Osteoblast (primary cell): ENCODE measurements around the gene PPP2R5E. TPM values are rescaled to one million over a fixed set of nuclear protein-coding genes. Genes with fewer than 3 reads are reported as not detected.
A peak's percentile ranks its signal among the peaks of the same experiment; 100 is the strongest.

Experiments used
- DNase-seq: peaks from one replicate; pipeline ENCODE4 v3.0.0; 2011; ENCODE audit warnings: low spot score, mixed read lengths; ENCODE audit not compliant: insufficient read length; ENCODE audit errors: missing footprints
- H2AFZ ChIP-seq: 2 replicates; pipeline ENCODE4 v1.6.0; 2011; ENCODE audit warnings: mild to moderate bottlenecking, low read length
- H3K27ac ChIP-seq: 2 replicates; pipeline ENCODE4 v1.5.1; 2011; ENCODE audit warnings: mild to moderate bottlenecking, low read depth, low read length, moderate library complexity
- H3K27me3 ChIP-seq: 2 replicates; pipeline ENCODE4 v1.6.0; 2012; ENCODE audit warnings: mild to moderate bottlenecking, control low read depth, inconsistent platforms, low read length, moderate library complexity; ENCODE audit not compliant: insufficient read depth
- H3K36me3 ChIP-seq: 2 replicates; pipeline ENCODE4 v1.5.1; 2011; ENCODE audit warnings: mild to moderate bottlenecking, low read length, control low read depth, moderate library complexity; ENCODE audit not compliant: insufficient read depth
- H3K4me1 ChIP-seq: 2 replicates; pipeline ENCODE4 v1.5.1; 2011; ENCODE audit warnings: mild to moderate bottlenecking, low read length, control low read depth, moderate library complexity; ENCODE audit not compliant: insufficient read depth
- H3K4me2 ChIP-seq: 2 replicates; pipeline ENCODE4 v1.6.0; 2011; ENCODE audit warnings: mild to moderate bottlenecking, low read length; ENCODE audit not compliant: insufficient read depth
- H3K4me3 ChIP-seq: fragments of 200-600 bp; sonication (generic); 3 replicates; pipeline ENCODE4 v1.5.1; 2012; ENCODE audit warnings: mild to moderate bottlenecking, low read length, inconsistent platforms; ENCODE audit not compliant: insufficient read depth
- H3K79me2 ChIP-seq: 2 replicates; pipeline ENCODE4 v1.6.0; 2012; ENCODE audit warnings: mild to moderate bottlenecking, low read length, control low read depth, inconsistent platforms; ENCODE audit not compliant: insufficient read depth
- H3K9me3 ChIP-seq: 2 replicates; pipeline ENCODE4 v1.5.1; 2011; ENCODE audit warnings: low read depth, low read length, control low read depth
- H4K20me1 ChIP-seq: 2 replicates; pipeline ENCODE4 v1.6.0; 2012; ENCODE audit warnings: mild to moderate bottlenecking, low read length, control low read depth; ENCODE audit not compliant: insufficient read depth
- total RNA-seq: library from RNA; depleted of rRNA; stranded (reverse); fragments of >200 nt; gene quantifications from 2 replicates; pipeline ENCODE4 v1.2.3, GENCODE V29; 2012
- TF ChIP-seq, protein P1 (sequence below): IDR thresholded peaks from 2 replicates; pipeline ENCODE4 v1.5.1; 2011; ENCODE audit warnings: mild to moderate bottlenecking, low read depth, low read length, moderate library complexity; ENCODE audit errors: extremely low read depth

PPP2R5E gene
- total RNA-seq, 1 donor, result 29.3 TPM

- Histone ChIP-seq H3K4me3 (no peak overlapping the region), H3K9me3 (no peaks in the 10 kb centered on the region), H2AFZ (no peak overlapping the region), H3K36me3 (no peaks in the 10 kb centered on the region), H3K4me2 (no peak overlapping the region), H3K27me3 (no peaks in the 10 kb centered on the region), H4K20me1 (peaks cover 10% of the 10 kb centered on the region), H3K27ac (no peak overlapping the region), H3K79me2 (peaks cover 61% of the 10 kb centered on the region), H3K4me1 (peaks cover under 1% of the 10 kb centered on the region)
- TF ChIP-seq, protein P1, sequence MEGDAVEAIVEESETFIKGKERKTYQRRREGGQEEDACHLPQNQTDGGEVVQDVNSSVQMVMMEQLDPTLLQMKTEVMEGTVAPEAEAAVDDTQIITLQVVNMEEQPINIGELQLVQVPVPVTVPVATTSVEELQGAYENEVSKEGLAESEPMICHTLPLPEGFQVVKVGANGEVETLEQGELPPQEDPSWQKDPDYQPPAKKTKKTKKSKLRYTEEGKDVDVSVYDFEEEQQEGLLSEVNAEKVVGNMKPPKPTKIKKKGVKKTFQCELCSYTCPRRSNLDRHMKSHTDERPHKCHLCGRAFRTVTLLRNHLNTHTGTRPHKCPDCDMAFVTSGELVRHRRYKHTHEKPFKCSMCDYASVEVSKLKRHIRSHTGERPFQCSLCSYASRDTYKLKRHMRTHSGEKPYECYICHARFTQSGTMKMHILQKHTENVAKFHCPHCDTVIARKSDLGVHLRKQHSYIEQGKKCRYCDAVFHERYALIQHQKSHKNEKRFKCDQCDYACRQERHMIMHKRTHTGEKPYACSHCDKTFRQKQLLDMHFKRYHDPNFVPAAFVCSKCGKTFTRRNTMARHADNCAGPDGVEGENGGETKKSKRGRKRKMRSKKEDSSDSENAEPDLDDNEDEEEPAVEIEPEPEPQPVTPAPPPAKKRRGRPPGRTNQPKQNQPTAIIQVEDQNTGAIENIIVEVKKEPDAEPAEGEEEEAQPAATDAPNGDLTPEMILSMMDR, result no peak
- no peak for DNase-seq
Measured at GRCh38 chr14:63443988-63444387, 99.2 kb downstream of the PPP2R5E start.

DNA sequence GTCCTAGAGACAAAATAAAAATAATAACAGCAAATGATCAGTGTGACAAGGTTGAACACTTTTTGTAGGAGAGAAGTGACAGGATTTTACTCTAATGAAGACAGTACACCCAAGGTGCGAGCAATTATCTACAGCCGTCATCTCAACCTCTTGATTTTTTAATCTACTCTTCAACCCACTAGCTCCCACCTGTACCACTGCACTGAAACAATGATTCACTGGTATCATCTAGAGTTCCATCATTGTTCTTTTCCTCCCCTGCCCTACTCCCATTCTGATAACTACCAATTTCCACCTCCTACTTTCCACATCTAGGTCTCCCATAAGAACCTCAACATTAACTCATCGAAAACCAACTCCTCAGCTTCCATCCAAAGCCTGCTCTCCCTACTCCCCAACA, 99.8 kb downstream of the PPP2R5E start:
- Histone ChIP-seq H4K20me1 (peaks cover 10% of the 10 kb centered on the region), H3K79me2 (peaks cover 56% of the 10 kb centered on the region), H3K27ac (no peak overlapping the region), H2AFZ (no peak overlapping the region), H3K4me1 (peaks cover 6% of the 10 kb centered on the region), H3K27me3 (no peaks in the 10 kb centered on the region), H3K4me3 (no peak overlapping the region), H3K4me2 (no peak overlapping the region), H3K36me3 (no peaks in the 10 kb centered on the region), H3K9me3 (no peaks in the 10 kb centered on the region)
- TF ChIP-seq, protein P1, result no peak
- DNase-seq, result no peak

- H3K27ac ChIP-seq, result peak overlapping the region; percentile 70
- peaks cover 38% of the 10 kb centered on the region for H3K4me1 ChIP-seq
- peaks cover 66% of the 10 kb centered on the region for H3K79me2 ChIP-seq
- TF ChIP-seq, protein P1, result peak; percentile 11
- H3K4me2 ChIP-seq, result peak overlapping the region; percentile 74
- H3K27me3 ChIP-seq, result no peaks in the 10 kb centered on the region
- no peak overlapping the region for H2AFZ ChIP-seq
- no peaks in the 10 kb centered on the region for H3K36me3 ChIP-seq
- peaks cover 6% of the 10 kb centered on the region for H4K20me1 ChIP-seq
- peak overlapping the region; percentile 63 for H3K4me3 ChIP-seq
- no peak for DNase-seq
- H3K9me3 ChIP-seq, result no peaks in the 10 kb centered on the region
Measured at GRCh38 chr14:63438065-63438757, 105.0 kb downstream of the PPP2R5E start.

GRCh38 chr14:63436286-63437098, 106.7 kb downstream of the PPP2R5E start:
- H3K9me3 ChIP-seq, result no peaks in the 10 kb centered on the region
- peaks cover 7% of the 10 kb centered on the region for H4K20me1 ChIP-seq
- no peaks in the 10 kb centered on the region for H3K27me3 ChIP-seq
- TF ChIP-seq, protein P1, result no peak
- H3K4me3 ChIP-seq, result no peak overlapping the region
- peak overlapping the region; percentile 2 for H3K27ac ChIP-seq
- no peak for DNase-seq
- H3K4me1 ChIP-seq, result peaks cover 38% of the 10 kb centered on the region
- H2AFZ ChIP-seq, result no peak overlapping the region
- peaks cover 66% of the 10 kb centered on the region for H3K79me2 ChIP-seq
- H3K36me3 ChIP-seq, result no peaks in the 10 kb centered on the region
- no peak overlapping the region for H3K4me2 ChIP-seq
